A204.1 (cell line): ENCODE data around the gene SPAG5.
"Not testable (repeated sequence)": the region's sequence is repeated elsewhere in the genome, so short reads cannot be mapped to it uniquely, and the experiment has no call there.

Experiments used
- FAIRE-seq: peaks from 2 replicates; lab custom pipeline; 2012; peaks lifted over from hg19 to GRCh38; lab: Jason Lieb, UNC

Gene SPAG5

GRCh38 chr17:28612531-28612930 is 13.7 kb upstream of the SPAG5 start:
- FAIRE-seq, result no peak

- no peak for FAIRE-seq
Observed at GRCh38 chr17:28610376-28610775, 11.6 kb upstream of the SPAG5 start.

- not testable (repeated sequence) for FAIRE-seq
Observed at GRCh38 chr17:28604031-28604430, 5.2 kb upstream of the SPAG5 start.

- FAIRE-seq, result no peak
Observed at GRCh38 chr17:28599311-28600184, 723 bp upstream of the SPAG5 start.

- no peak for FAIRE-seq
Observed at GRCh38 chr17:28598389-28598788, 436 bp downstream of the SPAG5 start.

GRCh38 chr17:28597606-28598383 is 1.0 kb downstream of the SPAG5 start:
- FAIRE-seq, result no peak

GRCh38 chr17:28592260-28592659 is 6.6 kb downstream of the SPAG5 start:
- no peak for FAIRE-seq

- FAIRE-seq, result no peak
Observed at GRCh38 chr17:28585851-28586250, 13.0 kb downstream of the SPAG5 start.

- no peak for FAIRE-seq
Observed at GRCh38 chr17:28584434-28584833, 14.4 kb downstream of the SPAG5 start.

- FAIRE-seq, result no peak
Observed at GRCh38 chr17:28582513-28582912, 16.3 kb downstream of the SPAG5 start.

GRCh38 chr17:28580959-28581358 is 17.9 kb downstream of the SPAG5 start:
- FAIRE-seq, result no peak

- FAIRE-seq, result no peak
Observed at GRCh38 chr17:28579526-28579925, 19.3 kb downstream of the SPAG5 start.

- no peak for FAIRE-seq
Observed at GRCh38 chr17:28578246-28579195, 20.3 kb downstream of the SPAG5 start.

GRCh38 chr17:28577466-28577824 is 21.4 kb downstream of the SPAG5 start:
- no peak for FAIRE-seq

- no peak for FAIRE-seq
Observed at GRCh38 chr17:28576758-28577465, 21.9 kb downstream of the SPAG5 start, which contains the start of gene ALDOC. ALDOC (minus strand) TSS chr17:28576895; CDS start chr17:28575532, 1,363 bp downstream.

- FAIRE-seq, result not testable (repeated sequence)
Observed at GRCh38 chr17:28576016-28576415, 22.8 kb downstream of the SPAG5 start.

- no peak for FAIRE-seq
Observed at GRCh38 chr17:28575126-28575795, 23.6 kb downstream of the SPAG5 start.

- no peak for FAIRE-seq
Observed at GRCh38 chr17:28574526-28574925, 24.3 kb downstream of the SPAG5 start.

- FAIRE-seq, result no peak
Observed at GRCh38 chr17:28573966-28574480, 24.8 kb downstream of the SPAG5 start.

GRCh38 chr17:28573521-28573920 is 25.3 kb downstream of the SPAG5 start:
- no peak for FAIRE-seq

GRCh38 chr17:28573040-28573380 is 25.8 kb downstream of the SPAG5 start:
- FAIRE-seq, result no peak
